GM21528 (cell line): ENCODE measurements around the gene TYK2.
"Not testable (repeated sequence)": the region's sequence is repeated elsewhere in the genome, so short reads cannot be mapped to it uniquely, and the experiment has no call there.

Experiments used
- ATAC-seq: cut with Tn5 transposase; IDR thresholded peaks from one replicate; pipeline ENCODE4 v1.9.1; 2021; ENCODE audit warnings: mild to moderate bottlenecking, moderate library complexity; ENCODE audit not compliant: unreplicated experiment, low FRiP score

The TYK2 gene

GRCh38 chr19:10378124-10378523 lies 2.2 kb downstream of the TYK2 start:
- ATAC-seq: no peak

GRCh38 chr19:10377140-10377640 lies 3.2 kb downstream of the TYK2 start:
- ATAC-seq: not testable (repeated sequence)

DNA sequence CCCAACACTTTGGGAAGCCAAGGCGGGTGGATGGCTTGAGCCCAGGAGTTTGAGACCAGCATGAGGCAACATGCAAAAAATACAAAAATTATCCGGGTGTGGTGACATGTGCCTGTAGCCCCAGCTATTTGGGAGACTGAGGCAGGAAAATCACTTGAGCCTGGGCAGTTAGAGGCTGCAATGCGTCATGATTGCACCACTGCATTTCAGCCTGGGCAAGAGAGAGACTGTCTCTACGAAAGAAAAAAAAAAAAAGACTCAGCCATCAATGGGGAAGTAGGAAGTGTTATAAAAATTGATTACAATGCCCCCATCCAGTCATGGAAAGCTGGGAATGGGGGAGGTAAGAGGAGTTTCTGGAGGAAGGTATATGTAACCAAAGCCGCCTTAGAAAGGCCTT lies 5.4 kb downstream of the TYK2 start:
- ATAC-seq: no peak

- ATAC-seq: no peak
Observed at GRCh38 chr19:10372690-10373089, 7.7 kb downstream of the TYK2 start.

DNA sequence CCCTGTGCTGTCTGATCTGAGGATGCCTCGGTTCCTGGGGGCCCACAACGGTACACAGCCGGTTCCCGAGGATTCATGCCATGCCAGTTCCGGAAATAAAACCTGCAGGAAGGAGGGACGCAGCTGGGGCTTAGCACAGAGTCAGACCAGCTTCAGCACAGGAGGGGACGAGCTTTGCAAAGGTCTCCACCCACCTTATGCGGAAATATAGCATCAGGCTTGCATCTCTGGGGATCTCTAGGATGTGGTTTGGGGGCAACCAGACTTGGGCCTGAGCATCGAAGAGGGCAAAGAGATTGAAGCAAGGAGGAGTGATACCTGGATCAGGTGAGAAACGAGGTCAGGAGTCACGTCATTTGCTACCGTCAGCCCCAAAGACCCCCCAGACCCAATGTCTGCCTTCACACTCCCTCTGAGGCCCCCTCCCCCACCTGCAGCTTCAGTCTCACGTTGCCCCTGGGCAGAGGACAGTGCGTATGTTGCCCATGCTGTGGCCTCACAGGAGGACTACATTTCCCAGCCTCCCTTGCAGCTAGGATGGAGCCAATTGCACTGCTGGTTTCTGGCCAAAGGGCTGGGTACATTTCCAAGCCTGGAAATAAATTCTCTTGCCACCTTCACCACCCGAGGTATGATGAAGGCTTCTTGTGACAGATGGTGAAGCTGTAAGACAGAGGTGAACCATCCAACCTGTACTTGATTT lies 12.1 kb downstream of the TYK2 start:
- ATAC-seq: no peak

GRCh38 chr19:10366950-10367512 lies 13.3 kb downstream of the TYK2 start:
- not testable (repeated sequence) for ATAC-seq

- no peak for ATAC-seq
Observed at GRCh38 chr19:10365518-10365917, 14.9 kb downstream of the TYK2 start.

DNA sequence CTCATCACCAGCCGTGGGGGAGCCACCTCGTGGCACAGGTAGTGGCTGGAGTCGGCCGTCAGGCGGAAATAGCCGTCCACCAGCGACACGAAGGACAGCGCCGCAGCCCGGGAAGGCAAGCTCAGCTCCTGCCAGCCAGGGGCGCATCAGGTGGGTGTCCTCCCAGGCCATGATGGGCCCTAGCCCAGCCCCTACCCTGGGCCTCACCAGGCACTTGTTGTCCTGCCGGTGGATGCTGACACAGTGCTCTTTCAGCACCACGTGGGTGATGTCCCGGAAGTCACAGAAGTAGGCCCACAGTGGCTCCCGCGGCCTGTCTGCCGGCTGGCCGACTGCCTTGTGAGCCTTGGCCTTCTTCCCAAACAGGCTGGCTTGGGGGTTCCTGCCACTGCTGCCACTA lies 15.7 kb downstream of the TYK2 start:
- ATAC-seq: no peak

DNA sequence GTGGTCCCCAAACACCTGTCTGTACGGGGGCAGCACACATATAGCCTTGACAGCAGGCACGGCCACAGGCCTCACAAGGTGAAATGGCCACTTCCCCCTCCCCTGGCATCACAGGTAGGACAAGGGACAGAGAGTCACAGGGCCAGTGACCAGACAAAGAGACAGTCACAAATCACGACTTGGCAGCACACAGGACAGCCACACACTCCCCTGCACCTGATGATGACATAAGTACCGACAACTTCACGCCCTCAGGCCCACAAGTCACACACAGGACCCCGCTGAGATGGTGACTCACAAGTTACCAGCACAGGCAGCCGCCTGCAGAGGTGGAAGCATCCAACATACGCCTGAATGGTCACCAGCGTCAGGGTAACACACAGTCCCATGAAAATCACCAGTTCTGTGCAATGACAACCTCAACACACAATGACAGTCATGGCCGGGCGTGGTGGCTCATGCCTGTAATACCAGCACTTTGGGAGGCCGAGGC lies 16.5 kb downstream of the TYK2 start:
- no peak for ATAC-seq

DNA sequence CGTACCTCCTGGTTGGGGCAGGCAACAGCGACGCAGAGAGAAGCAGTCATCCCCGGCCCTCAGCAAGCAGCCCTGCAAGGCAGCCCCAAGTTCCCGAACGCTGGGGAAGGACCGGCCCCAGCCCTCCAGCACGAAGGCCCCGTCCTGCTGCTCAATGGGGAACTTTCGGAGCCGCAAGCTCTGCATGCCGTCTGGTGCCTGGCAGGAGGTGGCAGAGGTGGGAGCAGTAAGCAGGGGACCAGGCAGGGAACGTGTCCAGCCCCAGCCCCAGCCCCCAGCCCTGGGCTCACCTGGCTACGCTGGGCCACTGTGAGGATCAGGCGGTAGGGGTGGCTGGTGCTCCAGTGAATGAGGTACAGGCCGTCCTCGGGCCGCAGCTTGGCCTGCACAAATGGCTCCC lies 18.1 kb downstream of the TYK2 start:
- no peak for ATAC-seq

- no peak for ATAC-seq
Observed at GRCh38 chr19:10361569-10362011, 18.8 kb downstream of the TYK2 start.

DNA sequence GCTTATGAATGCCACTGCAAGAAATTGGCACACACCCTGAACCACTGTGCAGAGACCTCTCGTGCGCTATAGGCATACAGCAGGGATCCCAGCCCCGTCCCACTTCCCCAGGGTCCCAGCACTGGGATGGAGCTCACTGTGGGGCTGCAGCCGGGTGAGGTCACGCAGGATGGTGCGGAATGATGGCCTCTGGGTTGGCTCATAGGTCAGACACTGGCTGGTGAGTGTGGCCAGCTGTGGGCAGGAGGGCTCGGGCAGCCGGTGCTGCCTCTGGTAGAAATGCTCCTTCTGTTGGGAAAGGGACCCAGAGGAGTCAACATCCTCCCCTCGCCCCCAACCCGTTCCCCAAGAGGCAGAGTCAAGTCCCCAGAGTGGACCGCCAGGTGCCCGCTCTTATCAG lies 23.9 kb downstream of the TYK2 start:
- ATAC-seq: no peak

GRCh38 chr19:10353793-10354391 lies 26.5 kb downstream of the TYK2 start:
- ATAC-seq: no peak

DNA sequence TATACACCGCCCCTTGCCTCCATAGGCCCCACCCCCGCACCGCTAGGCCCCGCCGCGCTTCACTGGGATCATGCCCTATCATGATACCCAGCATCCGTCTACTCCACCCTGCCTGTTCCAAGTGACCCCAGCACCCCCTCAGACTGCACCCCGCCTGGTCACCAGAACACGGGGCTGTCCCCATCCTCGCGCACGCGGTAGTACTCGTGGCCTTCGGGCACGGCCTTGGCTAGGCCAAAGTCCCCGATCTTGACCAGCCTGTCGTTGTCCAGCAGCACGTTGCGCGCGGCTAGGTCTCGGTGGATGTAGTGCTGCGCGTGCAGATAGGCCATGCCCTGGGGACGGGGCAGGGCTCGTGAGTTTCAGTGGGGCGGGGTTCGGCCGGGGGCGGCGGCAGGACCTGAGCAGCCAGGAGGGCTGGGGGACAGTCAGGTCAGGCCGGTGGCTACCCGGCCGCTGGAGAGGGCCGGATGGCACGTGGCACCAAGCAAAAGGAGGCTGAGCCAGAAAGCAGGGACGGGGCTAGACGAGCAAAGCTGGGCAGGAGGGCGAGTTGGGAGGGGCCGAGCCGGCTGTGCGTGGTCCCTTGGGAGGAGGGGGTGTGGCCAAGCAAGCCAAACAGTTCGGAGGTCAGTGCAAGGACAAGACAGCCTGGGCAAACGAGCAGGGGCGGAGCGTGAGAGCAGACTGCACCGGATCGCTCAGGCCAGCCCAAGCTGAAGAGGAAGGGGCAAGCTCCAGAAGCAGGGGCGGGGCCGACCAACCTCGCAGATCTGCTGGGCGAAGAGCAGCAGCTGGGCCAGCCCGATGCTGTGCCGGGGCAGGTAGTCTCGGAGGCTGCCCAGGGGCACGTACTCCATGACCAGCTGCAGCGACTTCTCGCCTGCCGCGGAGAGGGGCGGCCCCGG lies 27.4 kb downstream of the TYK2 start:
- ATAC-seq: no peak

- ATAC-seq: no peak
Observed at GRCh38 chr19:10346509-10346908, 33.9 kb downstream of the TYK2 start.

DNA sequence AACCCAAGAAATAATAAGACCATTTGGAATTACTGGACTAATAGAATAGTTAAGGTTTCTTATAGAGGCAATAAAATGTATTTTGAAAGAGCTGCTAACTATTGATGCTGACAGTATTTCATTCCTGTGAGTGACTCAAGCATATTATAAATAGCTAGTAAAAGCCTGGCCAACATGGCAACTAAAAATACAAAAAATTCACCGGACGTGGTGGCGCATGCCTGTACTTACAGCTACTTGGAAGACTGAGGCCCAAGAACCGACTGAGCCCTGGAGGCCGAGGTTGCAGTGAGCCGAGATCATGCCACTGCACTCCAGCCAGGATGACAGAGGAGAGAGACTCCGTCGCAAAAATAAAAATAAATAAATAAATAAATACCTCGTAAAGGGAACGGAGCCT lies 35.6 kb downstream of the TYK2 start:
- no peak for ATAC-seq

- no peak for ATAC-seq
Observed at GRCh38 chr19:10343495-10343894, 36.9 kb downstream of the TYK2 start.

- no peak for ATAC-seq
Observed at GRCh38 chr19:10339977-10340376, 40.4 kb downstream of the TYK2 start.

- no peak for ATAC-seq
Observed at GRCh38 chr19:10339380-10339960, 40.9 kb downstream of the TYK2 start, which contains the start of gene ICAM3. TSS of gene ICAM3 (minus strand) at chr19:10339624. CDS start at chr19:10339614, 10 bp downstream.

- ATAC-seq: no peak
Observed at GRCh38 chr19:10338940-10339339, 41.4 kb downstream of the TYK2 start.
